ACC112 (cell line): Measurements from ENCODE around the gene SSTR3.

ENCODE experiments used
- H2AFZ ChIP-seq: fragments of 200-600 bp; sonication (generic); one replicate; pipeline ENCODE4 v1.6.0; 2017; ENCODE audit warnings: antibody characterized with exemption, low read length; ENCODE audit not compliant: unreplicated experiment
- H3K27ac ChIP-seq: fragments of 200-600 bp; sonication (generic); 2 replicates; pipeline ENCODE4 v1.5.1; 2014; ENCODE audit warnings: low read depth, mild to moderate bottlenecking, antibody characterized with exemption, low read length, moderate library complexity
- H3K27me3 ChIP-seq: fragments of 200-600 bp; sonication (generic); 2 replicates; pipeline ENCODE4 v1.6.1; 2014; ENCODE audit warnings: mild to moderate bottlenecking, antibody characterized with exemption, low read length, moderate library complexity, mixed read lengths; ENCODE audit not compliant: insufficient read depth
- H3K36me3 ChIP-seq: fragments of 200-600 bp; sonication (generic); 2 replicates; pipeline ENCODE4 v1.6.1; 2016; ENCODE audit warnings: mild to moderate bottlenecking, antibody characterized with exemption, low read length, moderate library complexity, mixed read lengths; ENCODE audit not compliant: insufficient read depth
- H3K4me1 ChIP-seq: fragments of 200-600 bp; sonication (generic); one replicate; pipeline ENCODE4 v1.6.1; 2016; ENCODE audit warnings: low read length, mixed read lengths; ENCODE audit not compliant: insufficient read depth, unreplicated experiment, control insufficient read depth
- H3K4me3 ChIP-seq: fragments of 200-600 bp; sonication (generic); 2 replicates; pipeline ENCODE4 v1.5.1; 2014; ENCODE audit warnings: mild to moderate bottlenecking, low read depth, low read length
- H3K79me2 ChIP-seq: fragments of 200-600 bp; sonication (generic); one replicate; pipeline ENCODE4 v1.6.0; 2016; ENCODE audit warnings: low read length; ENCODE audit not compliant: control insufficient read depth, unreplicated experiment, insufficient read depth

SSTR3 gene

GRCh38 chr22:37241351-37242142, 29.3 kb upstream of the SSTR3 start:
- Histone ChIP-seq H3K27me3 (no peaks in the 10 kb centered on the region), H3K4me3 (0 out of 2 replicates have a peak overlapping the region, but pooled peaks have one; percentile 6), H3K79me2 (peaks cover 24% of the 10 kb centered on the region), H3K4me1 (peaks cover 22% of the 10 kb centered on the region), H2AFZ (no peak overlapping the region), H3K36me3 (no peaks in the 10 kb centered on the region), H3K27ac (peak overlapping the region; percentile 29; the same call in 1 of the 2 replicates)

DNA sequence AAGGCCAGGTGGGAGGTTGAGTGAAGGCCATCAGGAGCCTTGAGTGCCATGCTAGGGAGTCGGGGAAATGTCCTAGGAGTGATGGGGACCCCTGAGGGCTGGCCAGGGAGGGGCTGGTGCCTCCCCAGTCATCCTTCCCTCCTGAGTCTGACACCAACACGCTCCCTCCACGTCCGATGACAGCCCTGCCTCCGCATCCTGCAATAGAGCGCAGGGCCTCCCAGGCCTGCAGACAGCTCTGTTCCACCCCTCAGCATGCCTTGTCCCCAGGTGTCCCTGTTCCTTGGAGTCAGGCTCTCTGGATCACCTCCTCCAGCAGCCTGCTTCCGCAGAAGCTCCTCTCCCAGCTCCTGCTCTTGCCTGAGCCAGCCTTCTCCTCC, 28.7 kb upstream of the SSTR3 start:
- Histone ChIP-seq H2AFZ (no peak overlapping the region), H3K4me3 (no peak overlapping the region), H3K27me3 (no peaks in the 10 kb centered on the region), H3K27ac (no peak overlapping the region), H3K36me3 (no peaks in the 10 kb centered on the region), H3K79me2 (peaks cover 24% of the 10 kb centered on the region), H3K4me1 (peaks cover 22% of the 10 kb centered on the region)

GRCh38 chr22:37240240-37240940, 28.1 kb upstream of the SSTR3 start:
- Histone ChIP-seq H2AFZ (no peak overlapping the region), H3K4me3 (no peak overlapping the region), H3K36me3 (no peaks in the 10 kb centered on the region), H3K4me1 (peaks cover 22% of the 10 kb centered on the region), H3K27ac (no peak overlapping the region), H3K27me3 (no peaks in the 10 kb centered on the region), H3K79me2 (peaks cover 24% of the 10 kb centered on the region)

DNA sequence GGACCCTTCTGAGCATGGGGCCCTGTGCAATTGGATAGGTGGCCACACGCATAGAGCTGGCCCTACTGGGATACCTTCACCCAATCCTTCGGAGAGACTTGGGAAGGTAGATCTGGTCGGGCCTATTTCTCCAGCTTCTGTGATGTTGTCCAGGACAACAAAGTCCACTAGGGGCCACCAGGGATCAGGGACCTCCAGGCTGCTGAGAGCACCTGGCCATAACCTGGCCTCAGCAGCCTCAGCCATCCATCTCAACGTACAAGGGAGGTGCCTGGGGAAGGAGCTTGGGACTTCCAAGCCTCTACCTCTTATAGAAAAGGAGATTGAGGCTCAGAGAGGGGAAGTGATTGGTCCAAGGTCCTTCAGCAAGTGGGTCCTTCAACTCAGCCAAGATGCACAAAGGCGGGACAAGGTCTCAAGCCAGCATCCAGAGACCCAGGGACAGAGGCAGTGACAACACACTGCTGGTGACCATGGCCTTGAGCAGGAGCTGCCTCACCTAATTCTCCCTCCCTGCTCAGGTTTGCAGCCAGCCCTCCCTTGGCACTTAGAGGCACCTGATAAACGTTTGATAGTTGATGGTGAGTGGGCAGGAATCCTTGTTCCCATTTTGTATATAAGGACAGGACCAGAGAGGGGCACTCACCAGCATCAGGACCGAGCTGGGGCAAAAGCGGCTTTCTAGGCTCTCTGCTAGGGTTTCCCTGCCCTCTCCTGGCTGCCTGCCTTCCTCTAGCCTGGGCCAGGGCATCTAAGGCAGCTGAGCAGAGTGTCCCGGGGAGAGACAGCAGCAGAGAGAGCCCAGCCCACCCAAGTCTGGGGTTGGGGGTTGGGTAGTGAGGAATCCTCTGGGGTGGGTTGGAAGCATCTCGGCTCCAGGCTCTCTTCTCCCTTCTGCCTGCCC, 27.3 kb upstream of the SSTR3 start:
- H3K36me3 ChIP-seq = no peaks in the 10 kb centered on the region
- peaks cover 27% of the 10 kb centered on the region for H3K79me2 ChIP-seq
- H3K4me3 ChIP-seq = no peak overlapping the region
- no peaks in the 10 kb centered on the region for H3K27me3 ChIP-seq
- H3K27ac ChIP-seq = no peak overlapping the region
- H2AFZ ChIP-seq = no peak overlapping the region
- H3K4me1 ChIP-seq = peaks cover 20% of the 10 kb centered on the region

GRCh38 chr22:37237371-37238268, 25.3 kb upstream of the SSTR3 start:
- no peak overlapping the region for H3K4me3 ChIP-seq
- H3K27ac ChIP-seq = no peak overlapping the region
- no peaks in the 10 kb centered on the region for H3K36me3 ChIP-seq
- no peak overlapping the region for H2AFZ ChIP-seq
- H3K79me2 ChIP-seq = peaks cover 13% of the 10 kb centered on the region
- peaks cover 12% of the 10 kb centered on the region for H3K4me1 ChIP-seq
- H3K27me3 ChIP-seq = no peaks in the 10 kb centered on the region

GRCh38 chr22:37235897-37236607, 23.8 kb upstream of the SSTR3 start:
- H3K4me1 ChIP-seq = peaks cover 5% of the 10 kb centered on the region

GRCh38 chr22:37234736-37235711, 22.7 kb upstream of the SSTR3 start:
- Histone ChIP-seq H2AFZ (no peak overlapping the region), H3K4me1 (peaks cover 14% of the 10 kb centered on the region), H3K36me3 (no peaks in the 10 kb centered on the region), H3K27me3 (no peaks in the 10 kb centered on the region), H3K27ac (no peak overlapping the region), H3K79me2 (peaks cover 3% of the 10 kb centered on the region), H3K4me3 (no peak overlapping the region)

More at GRCh38 chr22:37235897-37236607, 23.8 kb upstream of the SSTR3 start:
- H3K27me3 ChIP-seq = no peaks in the 10 kb centered on the region
- H3K79me2 ChIP-seq = peaks cover 3% of the 10 kb centered on the region
- no peak overlapping the region for H2AFZ ChIP-seq
- H3K27ac ChIP-seq = no peak overlapping the region
- H3K4me3 ChIP-seq = no peak overlapping the region
- H3K36me3 ChIP-seq = no peaks in the 10 kb centered on the region

- Histone ChIP-seq H3K27me3 (no peaks in the 10 kb centered on the region), H3K27ac (no peak overlapping the region), H3K79me2 (peaks cover 3% of the 10 kb centered on the region), H3K4me1 (peaks cover 24% of the 10 kb centered on the region), H3K4me3 (no peak overlapping the region), H2AFZ (no peak overlapping the region), H3K36me3 (no peaks in the 10 kb centered on the region)
Observed at GRCh38 chr22:37233751-37234631, 21.7 kb upstream of the SSTR3 start.
